Measurements from ENCODE around the gene TAF10.

- TF ChIP-seq CTCF (IDR thresholded peaks at IDR 0.05) (no peak), SIN3A (IDR thresholded peaks at IDR 0.05; ENCODE audit: borderline replicate concordance, insufficient read depth, low read depth, low read length) (no peak), POLR2AphosphoS5 (IDR thresholded peaks at IDR 0.05; ENCODE audit: low read depth, low read length) (no peak), REST (IDR thresholded peaks at IDR 0.05; ENCODE audit: insufficient read depth in 1 of 2, low read depth in 2 of 2, low read length in 1 of 2) (no peak), TCF7L2 (IDR thresholded peaks at IDR 0.05; ENCODE audit: low read depth, low read length) (no peak)
Observed at GRCh38 chr11:6584528-6584927, 27.5 kb downstream of the TAF10 start.
